HG03139 (cell line): ENCODE results near the gene ADAMTS2.
"Not testable (repeated sequence)": the region's sequence is repeated elsewhere in the genome, so short reads cannot be mapped to it uniquely, and the experiment has no call there.

ENCODE experiments used
- ATAC-seq: cut with Tn5 transposase; IDR thresholded peaks from one replicate; pipeline ENCODE4 v1.9.1; 2021; ENCODE audit not compliant: unreplicated experiment

ADAMTS2 gene

DNA sequence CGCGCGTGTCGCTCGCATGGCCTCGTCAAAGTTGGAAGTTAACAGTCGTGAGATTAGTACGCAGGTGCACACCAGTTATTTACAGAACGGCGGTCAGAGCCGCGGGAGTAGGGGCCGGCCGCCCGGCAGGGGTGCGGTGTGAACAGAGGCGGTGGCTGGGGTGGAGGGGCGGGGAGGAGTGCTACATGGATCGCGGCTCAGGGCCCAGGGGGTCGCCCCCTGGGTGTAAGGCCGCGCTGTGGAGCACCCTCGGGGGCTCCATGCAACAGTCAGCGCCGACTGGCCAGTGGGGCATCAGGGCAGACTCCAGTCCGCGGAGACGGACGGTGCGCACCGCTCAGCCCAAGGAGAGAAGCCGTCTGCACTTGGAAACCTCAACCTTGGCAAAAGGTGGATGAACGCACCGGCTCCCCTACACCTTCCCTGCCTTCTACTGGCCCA is 224.8 kb downstream of the ADAMTS2 start:
- no peak for ATAC-seq

DNA sequence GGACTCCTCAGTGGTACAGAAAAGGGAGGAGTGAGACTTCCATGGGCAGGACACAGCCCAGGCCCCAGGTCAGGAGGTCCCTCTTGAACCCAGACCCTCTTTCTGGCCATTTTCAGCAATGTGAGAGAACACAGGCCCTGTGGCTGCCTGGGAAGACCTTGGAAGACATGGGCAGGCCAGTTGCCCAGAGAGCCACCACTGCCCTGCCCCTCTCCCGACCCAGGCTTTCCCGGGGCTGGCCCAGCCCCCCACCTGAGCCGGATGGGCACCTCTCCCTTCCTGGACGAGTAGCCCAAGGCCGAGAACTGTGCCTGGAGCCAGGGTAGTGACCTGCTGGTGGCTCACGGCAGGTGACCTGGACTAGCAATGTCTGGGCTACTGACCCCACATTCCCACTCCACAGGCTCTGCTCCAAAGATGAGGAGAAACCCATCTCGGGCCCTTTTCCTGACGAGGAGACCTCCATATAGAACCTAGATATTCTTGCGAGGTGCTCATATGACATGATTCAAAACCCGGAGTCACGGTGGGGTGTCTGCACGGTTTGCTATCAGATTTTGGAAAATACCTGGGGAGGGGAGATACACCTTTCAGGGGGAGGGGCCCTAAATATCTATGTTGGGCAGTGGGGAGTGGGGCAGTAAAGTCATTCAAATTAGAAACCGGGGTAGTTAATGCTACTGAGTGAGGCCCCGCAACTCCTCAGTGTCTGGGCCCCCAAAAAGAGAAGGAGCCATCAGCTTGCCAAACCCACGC is 225.7 kb downstream of the ADAMTS2 start:
- ATAC-seq = no peak

DNA sequence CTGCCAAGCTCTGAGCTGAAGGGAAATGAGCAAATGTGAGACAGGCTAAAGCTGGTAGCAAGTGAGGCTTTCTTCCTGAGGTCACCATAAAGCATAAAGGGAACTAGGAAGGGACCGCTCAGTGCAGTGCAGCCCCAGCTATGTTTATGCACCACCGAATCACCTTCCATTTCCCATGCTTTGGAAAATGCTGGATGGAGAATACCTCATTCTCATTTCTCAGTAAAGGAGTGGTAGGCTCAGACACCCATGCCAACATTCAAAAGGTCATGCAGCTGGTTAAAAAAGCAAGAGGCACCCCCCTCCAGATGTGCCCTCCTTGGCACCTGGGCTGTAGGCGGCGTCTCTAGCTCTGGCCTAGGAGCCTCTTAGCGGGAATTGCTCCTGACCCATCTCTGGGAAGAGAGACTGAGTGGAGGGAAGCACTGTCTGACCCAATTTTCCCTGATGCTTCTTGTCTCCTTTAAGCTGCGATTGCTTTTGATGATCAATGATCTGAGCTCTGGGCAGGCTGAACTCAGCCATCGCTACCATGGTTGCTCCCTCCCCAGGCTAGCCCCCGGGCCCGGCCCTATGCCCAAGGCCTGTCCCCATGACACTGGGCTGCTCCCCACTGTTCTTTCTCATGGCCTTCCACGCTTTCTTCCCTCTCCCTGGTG is 226.4 kb downstream of the ADAMTS2 start:
- no peak for ATAC-seq

DNA sequence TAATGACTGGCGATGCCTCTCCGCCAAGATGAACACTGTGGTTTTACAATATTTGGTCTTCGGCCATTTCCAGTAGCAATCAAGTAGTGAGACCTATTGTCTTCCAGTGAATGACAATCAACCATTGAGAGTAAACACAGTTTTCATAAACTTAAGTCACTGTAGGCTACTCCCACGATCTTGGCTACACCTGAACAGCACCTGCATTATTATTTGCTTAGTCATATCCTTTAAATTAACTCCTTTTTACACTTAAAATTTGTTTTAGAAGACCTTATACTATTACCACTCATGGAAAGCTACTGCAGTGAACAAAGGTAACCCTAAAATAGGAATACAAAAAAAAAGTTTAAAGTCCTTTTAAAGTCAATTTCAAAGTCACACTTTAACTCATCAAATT is 226.9 kb downstream of the ADAMTS2 start:
- no peak for ATAC-seq

DNA sequence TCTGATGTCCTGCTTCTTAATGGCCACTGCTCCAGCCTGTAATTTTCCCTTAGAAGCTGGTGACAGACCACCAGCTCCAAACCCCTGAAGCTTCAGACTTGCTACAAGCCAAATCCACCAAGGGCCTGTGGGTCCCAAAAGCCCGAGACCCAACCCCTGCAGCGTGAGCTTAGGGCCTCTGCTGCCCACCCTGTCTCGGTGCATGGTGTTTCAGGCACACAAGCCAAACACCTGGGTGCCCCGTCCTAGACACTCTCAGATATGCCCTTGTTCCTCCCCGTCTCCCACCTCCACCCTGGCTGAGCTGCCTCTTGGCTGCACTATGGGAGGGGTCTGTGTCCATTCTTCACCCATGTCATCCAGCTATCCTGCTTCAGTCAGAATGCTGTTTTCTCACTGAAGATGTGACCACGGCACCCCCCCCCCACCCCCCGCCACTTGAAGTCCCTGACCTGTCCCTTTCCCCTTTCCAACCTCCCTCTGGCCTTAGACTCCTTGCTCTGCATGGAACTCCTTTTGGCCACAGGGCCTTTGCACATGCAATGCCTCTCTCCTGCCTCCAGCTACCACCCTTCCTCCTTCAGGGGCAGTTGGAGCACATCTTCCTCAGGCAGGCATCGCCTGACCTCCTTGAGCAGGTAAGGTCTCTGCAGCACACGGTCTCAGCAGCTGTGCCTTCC is 229.3 kb downstream of the ADAMTS2 start:
- no peak for ATAC-seq

DNA sequence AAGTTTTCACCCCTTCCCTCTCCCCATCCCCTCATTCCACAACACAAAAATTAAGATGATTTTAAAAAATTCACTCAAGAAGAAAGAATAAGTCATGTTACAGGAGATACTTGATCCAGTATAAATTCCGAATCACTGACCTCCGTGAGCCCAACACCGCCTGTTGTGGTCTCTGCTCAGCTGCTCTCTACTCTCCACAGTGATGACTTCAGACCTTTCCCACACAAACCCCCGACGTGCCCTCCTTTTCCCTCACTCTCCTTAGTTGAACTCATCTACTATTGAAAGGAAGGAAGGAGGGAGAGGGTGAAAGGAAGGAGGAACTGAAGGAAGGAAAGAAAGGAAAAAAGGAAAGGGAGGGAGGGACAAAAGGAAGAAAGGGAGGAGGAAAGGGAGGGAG is 230.0 kb downstream of the ADAMTS2 start:
- no peak for ATAC-seq

DNA sequence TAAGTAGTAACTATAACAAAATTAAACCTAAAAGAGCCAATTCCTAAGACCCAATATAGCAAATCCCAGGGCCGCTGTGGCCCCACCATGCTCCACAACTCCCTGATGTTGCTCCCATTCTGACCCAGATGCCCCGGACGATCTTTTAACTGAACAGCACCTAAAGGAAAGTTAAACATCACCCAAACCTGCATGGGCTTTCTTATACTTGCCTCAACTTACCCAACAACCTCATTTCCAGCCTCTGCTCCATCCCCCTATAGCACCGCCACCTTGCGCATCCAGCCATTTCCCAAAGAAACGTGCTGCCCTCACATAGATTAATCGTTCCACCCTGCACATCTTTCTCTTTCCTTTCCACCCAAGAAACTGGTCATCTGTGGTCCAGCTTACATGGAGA is 230.5 kb downstream of the ADAMTS2 start:
- no peak for ATAC-seq

DNA sequence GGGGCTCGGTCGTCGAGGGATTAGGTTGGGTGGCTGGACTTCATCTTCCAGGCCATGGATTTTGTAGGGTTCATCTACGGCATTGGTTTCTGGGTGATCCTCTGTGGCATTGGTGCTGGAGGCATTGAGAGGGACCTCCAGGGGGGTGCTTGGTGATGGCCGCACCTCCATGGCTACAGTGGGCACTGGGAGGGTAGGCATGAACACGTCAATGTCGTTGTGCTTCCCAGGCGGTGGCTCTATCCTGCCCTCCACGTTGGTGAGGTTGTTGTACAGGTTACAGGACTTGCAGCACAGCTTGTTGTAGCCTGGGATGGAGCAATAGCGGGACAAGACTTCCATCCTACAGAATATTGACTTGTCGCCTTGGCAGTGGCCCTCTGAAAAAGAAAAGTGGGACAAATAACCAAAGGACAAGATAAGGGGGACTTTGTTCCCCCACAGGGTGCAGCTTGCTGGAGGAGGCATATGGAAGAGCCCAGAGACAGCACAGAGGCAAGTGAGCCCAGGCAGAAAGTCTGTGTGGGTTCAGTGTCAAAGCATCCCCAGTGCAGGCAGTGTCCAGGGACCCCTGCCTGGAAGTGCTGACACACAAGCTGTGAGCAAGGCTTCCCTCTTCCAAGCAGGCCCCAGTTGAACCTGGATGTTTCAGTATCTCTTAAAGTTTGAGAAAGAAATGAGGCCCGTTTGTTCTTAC is 231.2 kb downstream of the ADAMTS2 start:
- no peak for ATAC-seq

DNA sequence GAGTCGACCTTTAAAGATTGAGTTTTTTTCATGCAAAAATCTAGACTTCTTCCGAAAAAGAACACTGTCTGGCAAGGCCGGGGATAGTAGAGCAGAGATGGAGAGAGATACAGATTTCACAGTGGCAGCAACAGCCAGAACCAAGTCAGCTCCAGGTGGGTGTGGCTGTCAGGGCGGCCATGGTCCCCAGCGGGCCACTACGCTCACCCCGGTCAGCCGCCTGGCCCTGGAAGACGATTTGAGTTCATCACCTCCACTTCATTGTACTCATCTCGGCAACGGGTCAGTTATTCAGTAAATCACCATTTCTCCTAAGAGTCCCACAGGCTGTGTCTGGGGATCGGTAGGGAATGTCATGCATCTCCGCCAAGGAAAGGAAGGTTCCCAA is 232.1 kb downstream of the ADAMTS2 start:
- no peak for ATAC-seq

DNA sequence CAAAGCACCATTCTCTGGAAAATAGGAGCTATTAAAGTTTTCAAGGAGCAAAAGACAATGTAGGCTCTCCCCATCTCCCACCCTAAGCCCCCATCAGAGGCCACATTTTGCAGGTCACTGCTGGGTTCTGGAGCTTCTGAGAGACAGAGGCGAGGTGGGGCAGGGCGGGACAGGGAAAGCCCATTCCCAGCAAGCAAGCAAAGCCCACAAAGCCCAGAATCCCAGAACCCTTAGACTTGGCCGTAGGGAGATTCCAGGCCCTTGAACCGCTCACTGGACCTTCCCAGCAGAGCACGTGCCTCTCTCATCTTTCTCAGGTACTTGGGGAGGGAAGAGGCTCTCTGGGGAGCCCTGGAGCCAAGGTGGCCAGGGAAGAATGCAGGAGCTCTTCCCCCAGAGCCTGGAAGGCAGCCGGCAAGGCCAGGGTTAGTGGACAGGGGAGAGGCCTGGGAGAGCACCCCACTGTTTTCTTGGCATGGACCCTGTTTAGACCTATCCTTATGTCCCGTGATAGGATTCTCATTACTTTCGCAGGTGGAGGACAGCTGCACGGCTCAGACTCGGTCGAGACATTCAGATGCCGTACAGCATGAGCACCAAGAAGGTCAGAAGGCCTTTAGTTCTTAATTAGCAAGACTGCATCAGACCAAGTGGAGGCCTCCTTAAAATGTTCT is 232.7 kb downstream of the ADAMTS2 start:
- no peak for ATAC-seq

DNA sequence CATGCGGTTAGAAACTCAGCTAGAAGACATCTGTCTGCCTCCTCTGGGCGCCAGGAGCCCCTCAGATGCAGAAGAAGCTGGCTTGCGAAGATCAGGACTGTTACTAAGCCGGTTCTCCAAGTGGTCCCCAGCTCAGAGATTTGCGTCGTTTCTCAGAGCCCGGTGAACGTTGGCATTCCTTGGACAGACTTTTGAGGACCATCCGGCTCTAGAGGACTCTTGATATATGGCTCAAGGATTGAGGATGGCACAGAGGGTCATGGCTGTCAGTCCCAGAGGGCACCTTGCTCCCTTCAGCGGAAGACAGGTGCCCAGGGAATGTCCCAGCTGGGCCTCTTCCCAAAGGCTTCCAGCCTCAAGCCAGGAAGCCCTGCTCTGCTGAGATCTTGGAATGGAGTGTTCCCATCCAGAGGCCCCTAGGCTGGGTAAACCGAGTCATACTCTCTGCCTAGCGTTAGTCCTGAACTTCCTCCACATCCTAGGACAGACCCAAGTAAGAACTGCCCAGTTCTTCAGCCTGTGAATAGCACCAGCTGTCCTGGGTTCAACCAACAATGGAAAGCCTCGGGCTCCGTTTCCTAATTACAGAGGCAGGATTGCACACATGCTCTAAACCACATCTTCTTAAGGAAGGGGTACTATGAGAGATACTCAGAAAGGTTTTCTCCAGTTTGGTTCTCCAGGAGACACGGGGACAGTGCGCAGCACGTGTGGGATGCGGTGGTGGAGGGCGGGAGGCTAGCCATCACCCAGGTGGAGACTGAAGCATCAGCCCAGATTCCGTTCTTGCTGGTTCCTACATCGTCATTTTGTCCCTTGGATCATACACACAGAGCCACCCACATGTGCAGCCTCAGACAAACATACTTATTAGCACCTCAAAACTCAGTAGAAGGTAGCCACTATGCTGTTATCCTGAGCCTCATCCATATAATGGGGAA is 233.7 kb downstream of the ADAMTS2 start:
- no peak for ATAC-seq

DNA sequence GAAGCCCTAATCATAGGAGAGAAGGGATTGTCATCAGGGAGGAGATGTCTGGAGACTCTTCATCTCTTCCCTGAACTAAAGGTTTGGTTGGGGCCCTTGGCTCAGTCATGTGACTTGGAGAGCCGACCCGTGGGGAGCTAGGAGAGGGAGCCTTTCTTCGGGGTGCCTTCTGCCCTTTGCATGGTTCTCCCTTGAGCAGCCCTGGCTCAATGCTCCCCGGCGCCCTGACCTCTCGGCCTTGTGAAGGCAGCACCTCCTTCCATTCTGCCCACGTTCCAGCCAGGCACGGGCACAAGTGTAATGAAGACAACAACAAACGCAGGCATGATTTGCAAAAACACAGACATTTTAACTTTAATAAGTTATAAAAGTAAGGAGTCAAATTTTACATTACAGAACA is 234.7 kb downstream of the ADAMTS2 start:
- no peak for ATAC-seq

DNA sequence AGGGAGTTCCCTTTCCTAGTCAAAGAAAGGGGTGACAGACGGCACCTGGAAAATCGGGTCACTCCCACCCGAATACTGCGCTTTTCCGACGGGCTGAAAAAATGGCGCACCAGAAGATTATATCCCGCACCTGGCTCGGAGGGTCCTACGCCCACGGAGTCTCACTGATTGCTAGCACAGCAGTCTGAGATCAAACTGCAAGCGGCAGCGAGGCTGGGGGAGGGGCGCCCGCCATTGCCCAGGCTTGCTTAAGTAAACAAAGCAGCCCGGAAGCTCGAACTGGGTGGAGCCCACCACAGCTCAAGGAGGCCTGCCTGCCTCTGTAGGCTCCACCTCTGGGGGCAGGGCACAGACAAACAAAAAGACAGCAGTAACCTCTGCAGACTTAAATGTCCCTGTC is 244.0 kb downstream of the ADAMTS2 start:
- ATAC-seq = not testable (repeated sequence)

DNA sequence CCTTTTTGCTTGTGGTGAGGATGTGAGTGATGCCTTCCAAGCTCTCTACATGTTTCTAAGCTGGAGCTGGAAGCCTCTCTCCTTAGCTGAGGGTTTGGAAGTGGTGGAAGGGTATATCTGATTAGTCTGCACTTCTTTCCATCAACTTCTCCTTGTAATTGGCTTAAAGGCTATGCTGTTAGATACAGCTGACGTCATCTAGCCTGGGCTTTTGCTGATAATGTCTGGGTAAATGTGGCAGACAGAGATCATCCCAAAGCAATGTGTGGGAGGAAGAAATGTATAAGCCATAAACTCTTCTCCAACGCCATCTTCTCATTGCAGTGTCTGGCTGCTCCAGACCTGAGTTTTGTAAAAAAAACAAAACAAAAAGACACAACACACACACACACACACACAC is 255.8 kb downstream of the ADAMTS2 start:
- ATAC-seq = no peak

DNA sequence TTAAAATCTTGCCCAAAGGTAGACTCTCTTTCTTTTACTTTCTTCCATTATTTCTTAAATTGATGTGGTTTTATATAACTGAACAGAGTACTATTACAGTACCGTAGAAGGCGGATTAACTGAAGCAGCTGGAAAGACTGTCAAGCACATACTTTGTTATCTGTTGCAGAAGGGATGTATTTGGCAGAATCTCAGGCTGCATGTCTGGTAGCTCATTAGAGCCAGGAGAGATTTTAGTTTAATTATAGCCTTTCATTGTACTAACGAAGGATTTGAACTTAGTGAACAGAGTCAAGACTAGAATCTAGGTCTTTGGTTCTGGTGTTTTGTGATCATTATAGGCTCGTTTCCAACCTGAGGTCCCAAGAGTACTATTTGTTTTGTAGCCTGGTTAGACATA is 264.5 kb downstream of the ADAMTS2 start:
- no peak for ATAC-seq

DNA sequence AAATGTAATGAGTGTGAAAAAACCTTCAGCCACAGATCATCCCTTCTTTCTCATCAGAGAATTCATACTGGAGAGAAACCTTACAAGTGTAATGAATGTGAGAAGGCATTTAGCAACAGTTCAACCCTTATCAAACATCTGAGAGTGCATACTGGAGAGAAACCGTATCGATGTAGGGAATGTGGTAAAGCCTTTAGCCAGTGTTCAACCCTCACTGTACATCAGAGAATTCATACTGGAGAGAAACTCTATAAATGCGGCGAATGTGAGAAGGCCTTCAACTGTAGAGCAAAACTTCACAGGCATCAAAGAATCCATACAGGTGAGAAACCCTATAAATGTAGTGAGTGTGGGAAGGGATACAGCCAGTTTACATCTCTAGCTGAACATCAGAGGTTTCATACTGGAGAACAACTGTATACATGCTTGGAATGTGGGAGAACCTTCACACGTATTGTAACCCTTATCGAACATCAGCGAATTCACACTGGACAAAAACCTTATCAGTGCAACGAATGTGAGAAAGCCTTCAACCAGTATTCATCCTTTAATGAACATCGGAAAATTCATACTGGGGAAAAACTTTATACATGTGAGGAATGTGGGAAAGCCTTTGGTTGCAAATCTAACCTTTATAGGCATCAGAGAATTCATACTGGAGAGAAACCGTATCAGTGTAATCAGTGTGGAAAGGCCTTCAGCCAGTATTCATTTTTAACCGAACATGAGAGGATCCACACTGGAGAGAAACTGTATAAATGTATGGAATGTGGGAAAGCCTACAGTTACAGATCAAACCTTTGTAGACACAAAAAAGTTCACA is 265.9 kb downstream of the ADAMTS2 start:
- ATAC-seq = no peak

DNA sequence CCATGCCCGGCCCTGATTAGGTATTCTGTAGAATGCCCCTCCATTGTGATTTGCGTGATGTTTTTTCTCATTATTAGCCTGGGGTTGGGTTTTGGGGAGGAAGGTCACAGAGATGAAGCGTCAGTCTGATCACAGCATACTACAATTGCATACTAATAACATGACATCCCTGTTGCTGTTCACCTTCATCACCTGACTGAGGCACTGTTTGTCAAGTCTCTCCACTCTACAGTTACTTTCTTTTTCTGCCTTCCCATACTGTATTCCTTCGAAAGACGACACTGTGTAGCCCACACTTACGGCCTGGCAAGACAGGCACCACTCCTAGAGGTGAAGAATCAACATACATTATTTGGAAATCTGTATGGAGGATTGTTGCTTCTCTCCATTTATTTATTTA is 279.6 kb downstream of the ADAMTS2 start:
- ATAC-seq = no peak

DNA sequence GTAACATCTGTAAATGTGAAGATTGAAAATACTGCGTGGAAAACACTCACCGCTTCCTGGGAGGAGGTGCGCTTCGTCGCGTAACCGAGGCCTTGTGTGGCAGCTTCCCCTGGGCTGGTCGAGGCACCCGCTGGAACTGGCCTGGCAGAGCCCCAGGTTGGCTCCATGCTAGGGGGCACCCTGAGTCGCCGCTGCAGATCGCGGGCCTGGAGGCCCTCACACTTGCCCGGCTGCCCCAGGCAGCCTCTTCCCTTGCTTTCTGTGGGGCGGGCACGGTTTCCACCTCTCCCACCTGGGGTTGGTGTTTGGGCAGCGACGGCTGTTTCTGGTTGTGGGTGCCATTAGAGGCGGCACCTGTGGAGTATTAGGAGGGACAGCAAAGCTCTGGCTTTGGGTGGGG is 284.2 kb downstream of the ADAMTS2 start:
- no peak for ATAC-seq
